Renal pelvis (tissue), 4 donors: ENCODE measurements around the gene NCOR1. TPM values are rescaled to one million over a fixed set of nuclear protein-coding genes. Genes with fewer than 3 reads are reported as not detected.
"Not testable (repeated sequence)": the region's sequence is repeated elsewhere in the genome, so short reads cannot be mapped to it uniquely, and the experiment has no call there.

Experiments
- DNase-seq: peaks from one replicate; pipeline ENCODE4 v3.0.0-alpha.2; 2013
- polyA plus RNA-seq, 3 donors: library from polyadenylated mRNA; unstranded; fragments of 120-200 nt; gene quantifications; one replicate each; pipeline ENCODE4 v1.2.1, GENCODE V29; 2013; ENCODE audit not compliant: insufficient read length in 3 of 3

The NCOR1 gene
- polyA plus RNA-seq, 3 donors, result 102 to 117 (median 112) TPM

GRCh38 chr17:16158714-16159113 is 56.6 kb downstream of the NCOR1 start:
- no peak for DNase-seq

- no peak for DNase-seq
These were observed 59.8 kb downstream of the NCOR1 start for GRCh38 chr17:16155536-16155935.

GRCh38 chr17:16152326-16152725 is 63.0 kb downstream of the NCOR1 start:
- DNase-seq, result not testable (repeated sequence)

GRCh38 chr17:16150251-16150856 is 65.0 kb downstream of the NCOR1 start:
- no peak for DNase-seq

- no peak for DNase-seq
These were observed 66.7 kb downstream of the NCOR1 start for GRCh38 chr17:16148596-16148995.

- DNase-seq, result not testable (repeated sequence)
These were observed 69.9 kb downstream of the NCOR1 start for GRCh38 chr17:16145319-16145890.

GRCh38 chr17:16141685-16142084 is 73.6 kb downstream of the NCOR1 start:
- DNase-seq, result no peak

GRCh38 chr17:16140854-16141253 is 74.5 kb downstream of the NCOR1 start:
- no peak for DNase-seq

- no peak for DNase-seq
These were observed 79.9 kb downstream of the NCOR1 start for GRCh38 chr17:16135461-16135860.

- DNase-seq, result no peak
These were observed 83.7 kb downstream of the NCOR1 start for GRCh38 chr17:16131593-16131992.

- DNase-seq, result no peak
These were observed 85.7 kb downstream of the NCOR1 start for GRCh38 chr17:16129441-16130205.

GRCh38 chr17:16123531-16123930 is 91.8 kb downstream of the NCOR1 start:
- DNase-seq, result no peak

GRCh38 chr17:16122697-16123434 is 92.5 kb downstream of the NCOR1 start:
- no peak for DNase-seq

GRCh38 chr17:16121915-16122314 is 93.4 kb downstream of the NCOR1 start:
- DNase-seq, result no peak

GRCh38 chr17:16120937-16121336 is 94.4 kb downstream of the NCOR1 start:
- DNase-seq, result no peak

- no peak for DNase-seq
These were observed 98.2 kb downstream of the NCOR1 start for GRCh38 chr17:16117149-16117548.

- DNase-seq, result not testable (repeated sequence)
These were observed 100.1 kb downstream of the NCOR1 start for GRCh38 chr17:16115077-16115698.

GRCh38 chr17:16108871-16109270 is 106.5 kb downstream of the NCOR1 start:
- no peak for DNase-seq

- DNase-seq, result no peak
These were observed 106.9 kb downstream of the NCOR1 start for GRCh38 chr17:16108386-16108785.

GRCh38 chr17:16107165-16107770 is 108.1 kb downstream of the NCOR1 start:
- DNase-seq, result no peak

GRCh38 chr17:16106161-16106891 is 109.0 kb downstream of the NCOR1 start:
- peak; percentile 5 for DNase-seq
